Right renal pelvis (tissue), 4 donors: ENCODE data around the gene OST4. TPM values are rescaled to one million over a fixed set of nuclear protein-coding genes. Genes with fewer than 3 reads are reported as not detected.
A peak's percentile ranks its signal among the peaks of the same experiment; 100 is the strongest.
"Not testable (repeated sequence)": the region's sequence is repeated elsewhere in the genome, so short reads cannot be mapped to it uniquely, and the experiment has no call there.

Experiments used
- DNase-seq, 4 donors: peaks; one replicate each; pipeline ENCODE4 v3.0.0-alpha.2; 2013; ENCODE audit warnings: low read depth in 4 of 4, low spot score in 3 of 4, missing footprints in 1 of 4
- polyA plus RNA-seq, 4 donors: library from polyadenylated mRNA; unstranded; fragments of 120-200 nt; gene quantifications; one replicate each; pipeline ENCODE4 v1.2.1, GENCODE V29; 2013; ENCODE audit not compliant: insufficient read length in 4 of 4

The OST4 gene
- polyA plus RNA-seq, 4 donors = 242 to 277 (median 260) TPM

- no peak for DNase-seq
These were observed 8.7 kb upstream of the OST4 start for GRCh38 chr2:27080140-27080469.

GRCh38 chr2:27079233-27080139 lies 8.0 kb upstream of the OST4 start:
- DNase-seq = no peak

DNA sequence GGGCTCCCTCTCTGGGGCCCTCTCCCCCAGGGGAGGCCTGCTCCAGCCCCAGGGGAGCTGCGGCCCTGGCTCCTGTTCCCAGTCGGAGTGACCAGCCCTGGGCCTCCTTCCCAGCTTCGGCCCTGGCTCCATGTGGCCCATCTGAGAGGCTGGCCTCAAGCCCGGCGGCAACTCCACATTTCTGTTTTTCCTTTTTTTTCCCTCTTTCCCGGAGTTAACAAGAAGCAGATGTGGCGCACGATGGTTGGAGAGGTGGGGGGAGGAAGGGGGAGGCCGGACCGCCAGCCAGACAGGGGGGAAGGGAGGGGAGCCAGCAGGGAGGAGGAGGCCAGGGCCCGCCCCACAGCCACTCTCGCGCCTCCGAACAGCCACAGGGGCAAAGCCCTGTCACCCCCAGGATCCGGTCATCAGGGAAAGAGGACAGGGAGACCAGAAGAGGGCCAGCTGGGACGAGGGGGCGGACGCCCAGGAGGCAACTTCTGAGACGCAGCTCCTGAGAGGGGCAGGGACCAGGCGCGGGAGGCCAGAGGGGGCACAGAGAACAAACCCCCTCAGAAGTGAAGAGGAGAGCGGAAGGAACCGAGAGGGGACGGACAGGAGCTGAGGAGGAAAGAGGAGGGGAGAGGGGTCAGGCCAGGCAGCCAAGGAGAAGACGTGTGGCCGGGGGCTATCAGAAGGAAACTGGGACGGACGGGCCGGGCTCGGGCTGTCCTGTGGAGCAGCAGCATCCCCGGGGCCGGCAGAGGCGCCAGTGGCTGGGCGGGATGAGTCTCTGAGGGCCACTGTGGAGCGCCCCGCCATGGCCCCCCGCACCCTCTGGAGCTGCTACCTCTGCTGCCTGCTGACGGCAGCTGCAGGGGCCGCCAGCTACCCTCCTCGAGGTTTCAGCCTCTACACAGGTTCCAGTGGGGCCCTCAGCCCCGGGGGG lies 7.1 kb upstream of the OST4 start, which contains the start of gene EMILIN1:
TSS of gene EMILIN1 (plus strand) at position 349 of the 928 bp plus-strand sequence. CDS start at position 800, 451 bp downstream.
- peak; percentile 70 to 75 (median 72) for DNase-seq

DNA sequence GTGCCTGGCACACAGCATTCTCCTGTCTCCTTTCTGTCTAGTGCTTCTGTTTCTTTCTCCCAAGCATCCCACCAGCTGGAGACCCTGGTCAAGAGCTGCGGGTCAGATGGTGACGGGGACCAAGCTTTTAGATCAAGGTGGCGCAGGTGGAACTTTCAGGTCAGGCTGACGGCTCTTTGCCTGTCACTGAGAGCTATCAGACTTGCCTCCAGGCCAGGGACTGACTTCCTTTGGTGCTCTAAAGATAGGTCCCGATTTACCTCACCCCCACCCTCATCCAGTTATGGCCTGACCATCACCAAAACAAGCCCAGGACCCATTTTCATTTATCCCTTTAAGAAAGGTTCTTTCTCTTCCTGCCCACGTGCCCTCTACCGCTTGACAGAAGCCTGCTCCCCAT lies 5.8 kb upstream of the OST4 start:
- DNase-seq = no peak

- no peak for DNase-seq
These were observed 4.9 kb upstream of the OST4 start for GRCh38 chr2:27076323-27076722.

GRCh38 chr2:27075566-27075871 lies 4.1 kb upstream of the OST4 start:
- DNase-seq = not testable (repeated sequence)

DNA sequence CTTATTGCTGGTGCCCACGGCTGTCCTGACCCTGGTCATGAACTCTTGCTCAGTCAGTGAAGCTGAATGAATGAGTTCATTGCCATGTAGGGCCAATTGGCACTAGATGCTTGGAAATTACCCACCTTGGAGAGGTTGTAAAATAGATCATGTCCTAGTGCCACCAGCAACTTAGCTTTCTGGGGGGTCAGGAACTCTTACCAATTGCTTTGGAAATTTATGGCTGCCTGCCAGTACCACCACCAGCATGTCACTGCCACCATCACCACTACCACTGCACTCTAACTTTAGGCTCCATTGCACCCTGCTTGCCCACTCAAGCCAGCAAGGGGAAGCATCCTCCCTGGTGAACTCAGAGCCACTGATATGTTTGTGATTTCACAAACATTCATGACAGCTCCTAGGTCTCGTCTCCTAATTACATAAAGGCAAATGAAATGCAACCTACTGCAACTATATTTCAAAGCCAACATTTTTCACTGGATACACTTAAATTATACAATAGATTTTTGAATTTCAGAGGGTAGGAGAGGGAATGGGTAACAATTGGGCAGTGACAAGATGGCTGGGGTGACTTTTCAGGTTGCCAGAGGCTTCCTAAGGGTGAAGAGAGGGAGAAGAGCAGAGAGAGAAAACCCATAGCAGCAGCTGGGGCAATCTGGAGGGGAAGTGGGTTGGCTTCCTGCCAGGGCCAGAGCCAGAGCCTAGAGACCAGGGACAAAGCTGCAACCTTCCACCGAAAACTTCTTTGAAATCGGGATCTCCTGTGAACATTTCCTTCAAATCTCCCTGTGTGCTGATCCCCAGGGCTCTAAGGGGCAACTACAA lies 3.5 kb upstream of the OST4 start:
- DNase-seq = peak in 1 of 4 donors; percentile 26

DNA sequence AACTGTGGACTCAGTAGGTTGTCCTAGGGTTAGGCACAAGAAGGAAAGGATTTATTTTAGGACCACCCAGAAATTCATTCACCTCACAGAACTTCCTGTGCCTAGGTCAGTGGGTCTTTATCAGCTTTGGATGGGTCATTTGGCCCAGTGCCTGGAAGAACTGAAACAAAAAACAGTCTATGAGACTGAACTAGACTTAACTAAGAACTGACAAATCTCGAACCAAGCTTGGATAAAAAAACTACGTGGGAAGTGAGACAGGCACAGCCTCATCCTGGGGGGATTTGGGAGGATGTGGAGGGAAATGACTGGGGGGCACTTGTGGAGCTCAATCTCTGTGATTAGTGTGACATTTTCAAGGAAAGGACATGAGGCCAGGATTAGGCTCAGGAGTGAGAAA lies 2.3 kb upstream of the OST4 start:
- DNase-seq = no peak

GRCh38 chr2:27072920-27073319 lies 1.5 kb upstream of the OST4 start:
- no peak for DNase-seq

DNA sequence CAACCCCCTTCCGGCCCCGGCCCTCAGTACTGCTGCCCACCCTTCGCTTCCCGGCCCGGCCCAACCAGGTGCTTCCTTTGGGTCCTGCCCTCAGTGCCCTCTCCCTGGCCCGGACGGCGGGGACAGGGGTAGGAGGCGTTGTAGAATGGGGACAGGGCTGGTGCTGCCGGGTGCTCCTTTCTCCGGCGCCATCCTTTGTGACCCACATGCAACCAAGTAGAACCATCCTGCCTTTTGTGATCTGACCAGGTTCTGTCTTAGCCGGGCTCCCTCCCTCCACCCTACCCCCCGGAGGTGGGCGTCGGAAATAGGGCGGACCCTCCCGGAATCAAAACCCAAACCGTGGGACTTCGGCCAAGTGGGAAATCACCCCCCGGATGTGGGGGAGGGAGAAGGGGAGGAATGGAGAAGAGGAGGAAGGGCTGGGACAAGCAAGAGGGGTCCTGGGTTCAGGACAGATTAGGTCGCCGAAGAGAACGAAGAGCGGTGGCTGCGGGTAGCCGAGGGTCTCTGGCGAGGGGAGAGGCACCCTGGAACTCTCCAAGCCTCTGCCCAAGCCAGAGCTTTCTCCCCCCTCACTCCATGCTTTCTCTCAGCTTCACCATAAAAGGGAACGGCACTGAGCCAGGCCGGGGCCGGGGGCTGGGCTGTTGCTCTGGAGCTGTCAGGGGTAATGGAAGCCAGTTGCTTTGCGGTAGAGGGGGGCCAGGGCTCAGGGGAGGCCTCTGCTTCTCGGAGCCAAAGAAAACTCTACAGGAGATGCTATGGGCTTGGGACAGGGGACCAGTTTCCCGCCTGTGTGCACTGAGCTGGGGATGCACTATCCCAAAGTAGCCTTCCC lies 756 bp upstream of the OST4 start:
- peak; percentile 76 to 84 (median 81) for DNase-seq

DNA sequence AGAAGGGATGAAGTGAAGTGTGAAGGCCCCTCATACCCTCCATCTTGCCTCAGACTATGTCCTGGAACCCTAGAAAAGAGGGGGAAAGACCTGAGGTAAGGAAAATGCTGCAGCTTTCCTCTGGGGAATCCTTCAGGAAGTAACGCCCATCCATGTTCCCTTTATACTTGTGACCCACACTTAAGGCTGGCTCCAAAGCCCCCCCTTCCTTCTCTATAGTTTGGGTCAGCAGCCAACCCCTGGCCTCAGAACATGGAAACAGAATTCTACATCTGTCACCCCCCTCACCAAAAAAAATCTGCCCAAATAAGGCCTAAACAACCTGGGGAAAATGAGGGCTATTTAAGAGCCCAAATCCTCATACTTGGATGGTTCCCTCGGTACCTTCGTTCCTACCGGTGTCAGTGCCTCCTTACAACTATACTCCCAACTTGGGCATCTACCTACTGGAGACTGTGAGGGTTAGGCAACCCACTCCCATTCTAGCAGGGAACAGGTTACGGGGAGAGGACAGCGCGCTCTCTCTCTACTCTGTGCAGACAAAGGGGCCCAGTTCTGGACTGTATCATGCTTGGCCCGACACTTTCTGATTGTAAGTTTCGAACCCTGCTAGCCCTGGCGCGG lies 689 bp downstream of the OST4 start:
- DNase-seq = no peak

GRCh38 chr2:27069961-27070618 lies 1.4 kb downstream of the OST4 start:
- DNase-seq = no peak

GRCh38 chr2:27069436-27069835 lies 2.0 kb downstream of the OST4 start:
- no peak for DNase-seq

- no peak for DNase-seq
These were observed 4.1 kb downstream of the OST4 start for GRCh38 chr2:27067385-27067784.

DNA sequence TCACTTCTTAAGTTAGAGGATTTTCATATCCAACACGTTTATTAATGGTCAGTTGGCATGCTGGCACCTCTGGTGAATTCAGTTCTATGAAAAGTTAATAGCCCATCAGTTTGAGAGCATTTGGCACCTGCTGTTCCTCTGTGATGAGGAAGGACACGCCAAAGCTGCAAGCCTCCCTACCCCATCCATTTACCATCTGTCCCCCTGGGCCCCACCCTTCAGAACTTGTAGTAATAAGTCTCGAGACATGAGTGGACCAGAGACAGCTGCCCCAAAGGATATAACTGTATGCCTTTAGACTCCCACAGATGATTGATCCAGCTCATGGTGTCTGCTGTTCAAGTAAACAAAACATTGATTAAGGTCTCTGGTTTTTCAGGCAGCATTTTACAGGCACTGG lies 6.3 kb downstream of the OST4 start:
- DNase-seq = no peak

- no peak for DNase-seq
These were observed 11.1 kb downstream of the OST4 start for GRCh38 chr2:27060323-27060722.

DNA sequence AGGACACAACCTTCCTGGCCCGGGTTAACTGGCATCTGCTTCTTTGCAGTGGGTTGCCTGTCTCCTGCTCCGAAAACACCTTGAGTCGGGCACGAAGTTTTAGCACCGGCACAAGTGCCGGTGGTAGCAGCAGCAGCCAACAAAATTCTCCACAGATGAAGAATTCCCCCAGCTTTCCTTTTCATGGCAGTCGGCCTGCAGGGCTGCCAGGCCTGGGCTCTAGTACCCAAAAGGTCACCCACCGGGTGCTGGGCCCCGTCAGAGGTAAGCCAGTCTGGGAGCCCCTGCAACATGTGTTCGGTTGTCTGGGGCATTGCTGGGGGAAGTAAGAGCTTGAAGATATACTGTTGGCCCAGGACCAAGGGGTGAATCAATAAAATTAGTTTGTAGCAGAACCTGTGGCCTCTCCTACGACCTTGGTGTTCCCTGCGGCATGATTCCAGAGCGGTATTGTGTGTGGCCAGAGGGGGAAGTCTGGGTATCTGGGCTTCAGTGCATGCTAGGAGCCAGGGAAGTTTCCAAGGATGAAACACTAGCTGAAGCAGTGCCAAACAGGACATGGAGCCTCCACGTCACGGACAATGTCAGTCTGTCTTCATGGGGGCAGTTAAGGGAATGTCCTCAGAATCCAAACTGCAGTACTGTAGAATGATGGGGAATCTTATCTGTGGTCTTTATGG lies 12.2 kb downstream of the OST4 start:
- DNase-seq = no peak

DNA sequence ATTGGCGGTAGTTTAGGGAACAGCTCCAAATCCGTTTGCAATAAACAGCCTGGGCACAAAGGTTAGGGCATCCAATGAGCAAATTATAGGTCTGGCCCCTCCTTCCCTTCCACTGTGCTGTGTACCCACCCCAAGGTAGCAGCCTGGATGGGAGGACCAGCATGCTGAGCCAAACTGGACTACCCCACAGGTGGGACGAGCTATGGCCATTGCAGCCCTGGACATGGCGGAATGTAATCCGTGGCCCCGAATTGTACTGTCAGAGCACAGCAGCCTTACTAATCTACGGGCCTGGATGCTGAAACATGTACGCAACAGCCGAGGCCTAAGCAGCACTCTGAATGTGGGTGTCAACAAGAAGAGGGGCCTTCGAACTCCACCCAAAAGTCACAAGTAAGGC lies 13.2 kb downstream of the OST4 start:
- DNase-seq = no peak
